Stimulated activated memory B cell treated with anti-CD40 and anti-IgM and Interleukin-4, amounts not matched to agents 10 μg/mL and 1 μg/mL and 100 μg/mL, for 72 hours (primary cell): ENCODE measurements around the gene SOX6.

Experiments
- ATAC-seq: fragments of 150-1000 bp; cut with Tn5 transposase; 2 replicates; pipeline ENCODE4 v1.10.0; 2021
- H3K27ac Mint-ChIP-seq: one replicate; pipeline ENCODE4 v1.8.0; 2022; ENCODE audit warnings: mild to moderate bottlenecking, mixed read lengths
- H3K27me3 Mint-ChIP-seq: one replicate; pipeline ENCODE4 v1.8.0; 2022; ENCODE audit warnings: mixed read lengths
- H3K36me3 Mint-ChIP-seq: one replicate; pipeline ENCODE4 v1.8.0; 2022; ENCODE audit warnings: mixed read lengths
- H3K4me1 Mint-ChIP-seq: one replicate; pipeline ENCODE4 v1.8.0; 2022; ENCODE audit warnings: mixed read lengths
- H3K4me3 Mint-ChIP-seq: one replicate; pipeline ENCODE4 v1.8.0; 2022; ENCODE audit warnings: mild to moderate bottlenecking, moderate library complexity, mixed read lengths
- H3K9me3 Mint-ChIP-seq: one replicate; pipeline ENCODE4 v1.8.0; 2022; ENCODE audit warnings: mixed read lengths

SOX6 gene

GRCh38 chr11:16280256-16280682 lies 76.1 kb downstream of the SOX6 start:
- Mint-ChIP-seq H3K9me3 (peaks cover 2% of the 10 kb centered on the region), H3K27ac (no peak overlapping the region), H3K4me1 (no peaks in the 10 kb centered on the region), H3K36me3 (no peaks in the 10 kb centered on the region), H3K4me3 (no peak overlapping the region), H3K27me3 (no peaks in the 10 kb centered on the region)
- ATAC-seq = no peak

DNA sequence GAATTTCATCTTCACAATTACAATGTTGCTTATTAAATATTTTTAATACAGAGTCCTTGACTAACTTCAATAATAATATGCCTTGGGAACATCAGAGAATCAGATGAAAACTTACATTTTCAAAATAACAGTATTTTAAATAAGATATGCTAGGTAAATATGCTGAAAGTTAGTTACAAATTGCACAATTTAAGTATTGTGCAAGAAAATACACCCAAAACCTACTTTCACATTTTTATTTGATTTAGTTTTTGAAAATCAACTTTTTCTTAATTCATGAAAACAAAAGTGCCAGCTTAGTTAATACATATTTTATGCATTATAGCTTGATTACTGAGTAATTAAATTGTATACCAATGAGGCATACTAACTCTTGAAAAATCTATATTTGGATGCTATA lies 76.8 kb downstream of the SOX6 start:
- no peak overlapping the region for H3K4me3 Mint-ChIP-seq
- H3K27me3 Mint-ChIP-seq = no peaks in the 10 kb centered on the region
- no peaks in the 10 kb centered on the region for H3K36me3 Mint-ChIP-seq
- H3K9me3 Mint-ChIP-seq = peaks cover 2% of the 10 kb centered on the region
- H3K4me1 Mint-ChIP-seq = no peaks in the 10 kb centered on the region
- H3K27ac Mint-ChIP-seq = no peak overlapping the region
- no peak for ATAC-seq

DNA sequence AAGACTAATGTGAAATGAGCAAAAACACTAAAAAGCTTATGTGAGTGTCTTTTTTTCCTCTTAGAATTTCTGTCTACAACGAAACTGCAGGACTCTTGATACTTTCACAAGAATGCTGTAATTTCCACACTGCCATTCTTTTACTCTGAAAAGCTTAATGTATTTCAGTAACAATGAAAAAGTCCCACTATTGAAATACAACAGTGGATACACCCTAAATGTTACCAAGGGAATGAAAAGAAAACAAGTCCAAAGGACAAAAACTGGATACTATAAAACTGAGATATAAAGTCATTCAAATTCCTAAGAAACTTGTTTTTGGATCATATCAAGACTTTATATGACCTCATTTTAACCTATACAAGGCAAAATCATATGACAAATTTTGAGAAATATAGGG lies 77.4 kb downstream of the SOX6 start:
- Mint-ChIP-seq H3K27me3 (no peaks in the 10 kb centered on the region), H3K4me3 (no peak overlapping the region), H3K9me3 (peaks cover 2% of the 10 kb centered on the region), H3K27ac (no peak overlapping the region), H3K36me3 (no peaks in the 10 kb centered on the region), H3K4me1 (no peaks in the 10 kb centered on the region)
- ATAC-seq = no peak

DNA sequence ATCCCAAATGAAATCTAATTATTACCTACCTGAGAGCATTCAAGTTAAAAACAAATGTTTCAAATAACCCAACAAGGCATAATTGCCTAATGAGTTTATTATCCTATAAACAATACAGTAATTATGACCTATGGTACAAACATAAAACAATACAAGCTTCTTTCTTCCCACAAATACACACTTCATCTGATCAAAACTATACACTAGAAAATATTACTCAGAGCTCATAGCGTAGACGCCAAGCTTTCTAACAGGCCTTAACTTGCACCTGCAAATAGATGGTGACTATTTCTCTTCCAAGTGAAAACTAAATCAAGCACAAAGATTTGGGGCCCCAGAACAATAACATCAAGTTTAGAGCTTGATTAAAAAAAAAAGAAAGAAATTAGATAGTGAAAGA lies 78.1 kb downstream of the SOX6 start:
- H3K27me3 Mint-ChIP-seq = no peaks in the 10 kb centered on the region
- peaks cover 2% of the 10 kb centered on the region for H3K9me3 Mint-ChIP-seq
- ATAC-seq = no peak
- H3K4me3 Mint-ChIP-seq = no peak overlapping the region
- H3K27ac Mint-ChIP-seq = no peak overlapping the region
- no peaks in the 10 kb centered on the region for H3K4me1 Mint-ChIP-seq
- no peaks in the 10 kb centered on the region for H3K36me3 Mint-ChIP-seq

DNA sequence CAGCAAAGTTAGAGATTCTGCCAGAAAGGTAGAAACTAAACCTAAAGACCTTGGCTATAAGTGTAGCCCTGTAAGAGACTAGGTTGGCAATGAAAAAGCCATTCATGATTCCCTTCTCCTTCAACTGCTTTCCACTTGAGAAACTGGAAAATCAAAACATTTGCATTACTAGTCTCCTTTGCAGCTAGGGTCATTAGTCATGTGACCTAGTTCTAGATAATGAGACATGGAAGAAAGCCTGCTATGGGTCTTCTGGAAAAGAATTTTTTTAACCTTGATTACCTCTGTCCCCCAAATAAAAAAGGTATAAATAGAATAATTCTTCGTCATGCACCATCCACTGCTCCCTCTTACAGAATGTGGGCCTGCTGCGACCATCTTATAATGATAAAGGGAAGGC lies 80.1 kb downstream of the SOX6 start:
- Mint-ChIP-seq H3K27me3 (no peaks in the 10 kb centered on the region), H3K4me1 (no peaks in the 10 kb centered on the region), H3K27ac (no peak overlapping the region), H3K36me3 (no peaks in the 10 kb centered on the region), H3K9me3 (peaks cover 2% of the 10 kb centered on the region), H3K4me3 (no peak overlapping the region)
- no peak for ATAC-seq

- no peak overlapping the region for H3K27ac Mint-ChIP-seq
- H3K4me3 Mint-ChIP-seq = no peak overlapping the region
- H3K27me3 Mint-ChIP-seq = no peaks in the 10 kb centered on the region
- no peak for ATAC-seq
- no peaks in the 10 kb centered on the region for H3K4me1 Mint-ChIP-seq
- H3K36me3 Mint-ChIP-seq = no peaks in the 10 kb centered on the region
- H3K9me3 Mint-ChIP-seq = no peaks in the 10 kb centered on the region
Observed at GRCh38 chr11:16271258-16271657, 85.1 kb downstream of the SOX6 start.

DNA sequence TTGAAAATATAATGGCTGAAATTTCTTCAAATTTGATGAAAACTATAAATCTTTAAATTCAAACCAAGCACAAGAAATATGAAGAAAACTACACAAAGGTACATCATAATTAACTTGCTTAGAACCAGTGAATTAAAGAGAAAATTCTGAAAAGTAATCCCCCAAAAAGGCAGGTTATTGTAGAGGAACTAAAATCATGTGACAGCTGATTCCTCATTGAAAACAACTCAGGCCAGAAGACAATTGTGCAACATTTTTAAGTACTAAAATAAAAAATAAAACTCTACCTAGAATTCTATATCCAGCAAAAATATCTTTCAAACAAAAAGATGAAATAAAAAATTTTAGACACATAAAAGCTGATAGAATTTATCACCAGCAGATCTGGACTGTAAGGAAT lies 90.3 kb downstream of the SOX6 start:
- ATAC-seq = no peak
- Mint-ChIP-seq H3K27ac (no peak overlapping the region), H3K9me3 (no peaks in the 10 kb centered on the region), H3K36me3 (no peaks in the 10 kb centered on the region), H3K27me3 (no peaks in the 10 kb centered on the region), H3K4me3 (no peak overlapping the region), H3K4me1 (no peaks in the 10 kb centered on the region)

DNA sequence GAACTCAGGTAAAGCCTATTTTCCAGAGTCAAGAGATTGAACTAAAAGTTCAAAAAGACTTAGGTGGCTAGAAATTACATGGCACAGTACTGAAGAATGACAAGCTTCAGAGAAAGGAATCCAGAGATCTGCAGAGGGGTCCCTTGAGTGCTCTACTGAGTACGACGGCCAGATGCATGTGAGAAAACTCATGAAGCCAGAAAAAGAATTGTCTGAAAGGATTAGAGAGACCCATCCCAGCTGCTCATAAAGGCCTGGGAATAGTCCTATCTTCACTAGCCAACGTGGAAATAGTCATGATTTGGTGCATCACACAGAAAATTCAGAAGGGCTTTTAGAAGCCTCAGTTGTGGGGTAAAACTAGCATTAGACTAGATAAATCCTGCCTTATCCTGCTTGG lies 91.3 kb downstream of the SOX6 start:
- no peak overlapping the region for H3K4me3 Mint-ChIP-seq
- no peaks in the 10 kb centered on the region for H3K36me3 Mint-ChIP-seq
- peaks cover 3% of the 10 kb centered on the region for H3K9me3 Mint-ChIP-seq
- no peaks in the 10 kb centered on the region for H3K27me3 Mint-ChIP-seq
- no peak for ATAC-seq
- no peaks in the 10 kb centered on the region for H3K4me1 Mint-ChIP-seq
- H3K27ac Mint-ChIP-seq = no peak overlapping the region

GRCh38 chr11:16262645-16262955 lies 93.7 kb downstream of the SOX6 start:
- H3K4me3 Mint-ChIP-seq = no peak overlapping the region
- H3K36me3 Mint-ChIP-seq = no peaks in the 10 kb centered on the region
- H3K4me1 Mint-ChIP-seq = no peaks in the 10 kb centered on the region
- H3K9me3 Mint-ChIP-seq = peaks cover 3% of the 10 kb centered on the region
- ATAC-seq = no peak
- no peaks in the 10 kb centered on the region for H3K27me3 Mint-ChIP-seq
- no peak overlapping the region for H3K27ac Mint-ChIP-seq

GRCh38 chr11:16261836-16262644 lies 94.3 kb downstream of the SOX6 start:
- Mint-ChIP-seq H3K27ac (no peak overlapping the region), H3K4me3 (no peak overlapping the region), H3K27me3 (no peaks in the 10 kb centered on the region), H3K9me3 (peaks cover 3% of the 10 kb centered on the region), H3K4me1 (no peaks in the 10 kb centered on the region), H3K36me3 (no peaks in the 10 kb centered on the region)
- no peak for ATAC-seq

DNA sequence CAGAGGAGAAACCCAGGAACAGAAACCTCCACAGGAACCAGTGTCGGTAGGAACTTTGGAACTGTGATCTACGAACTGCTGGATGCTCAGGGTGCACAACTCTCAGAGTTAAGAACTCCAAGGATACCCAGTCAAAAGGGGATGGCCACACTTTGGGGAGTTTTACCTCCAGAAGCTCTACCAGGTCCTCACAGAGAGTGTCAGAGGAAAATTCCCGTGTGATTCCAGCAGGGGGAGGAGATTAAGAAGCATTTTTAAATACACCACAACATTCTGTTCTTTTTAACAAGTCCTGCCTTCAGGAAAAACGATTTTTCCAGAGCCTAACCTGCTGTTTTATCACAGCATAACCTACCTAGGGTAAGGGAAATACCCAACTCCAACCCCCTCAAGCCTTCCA lies 104.0 kb downstream of the SOX6 start:
- peaks cover 7% of the 10 kb centered on the region for H3K9me3 Mint-ChIP-seq
- no peaks in the 10 kb centered on the region for H3K36me3 Mint-ChIP-seq
- no peak overlapping the region for H3K4me3 Mint-ChIP-seq
- H3K27ac Mint-ChIP-seq = no peak overlapping the region
- no peak for ATAC-seq
- no peaks in the 10 kb centered on the region for H3K27me3 Mint-ChIP-seq
- H3K4me1 Mint-ChIP-seq = no peaks in the 10 kb centered on the region

- no peaks in the 10 kb centered on the region for H3K36me3 Mint-ChIP-seq
- H3K4me1 Mint-ChIP-seq = no peaks in the 10 kb centered on the region
- no peak overlapping the region for H3K4me3 Mint-ChIP-seq
- ATAC-seq = no peak
- peaks cover 6% of the 10 kb centered on the region for H3K9me3 Mint-ChIP-seq
- no peaks in the 10 kb centered on the region for H3K27me3 Mint-ChIP-seq
- no peak overlapping the region for H3K27ac Mint-ChIP-seq
Observed at GRCh38 chr11:16248248-16248647, 108.1 kb downstream of the SOX6 start.

- H3K27me3 Mint-ChIP-seq = no peaks in the 10 kb centered on the region
- peaks cover 10% of the 10 kb centered on the region for H3K9me3 Mint-ChIP-seq
- H3K4me1 Mint-ChIP-seq = no peaks in the 10 kb centered on the region
- H3K27ac Mint-ChIP-seq = no peak overlapping the region
- no peaks in the 10 kb centered on the region for H3K36me3 Mint-ChIP-seq
- no peak for ATAC-seq
- no peak overlapping the region for H3K4me3 Mint-ChIP-seq
Observed at GRCh38 chr11:16242806-16243205, 113.5 kb downstream of the SOX6 start.

GRCh38 chr11:16240687-16241086 lies 115.7 kb downstream of the SOX6 start:
- ATAC-seq = no peak
- H3K27me3 Mint-ChIP-seq = no peaks in the 10 kb centered on the region
- H3K4me3 Mint-ChIP-seq = no peak overlapping the region
- no peaks in the 10 kb centered on the region for H3K36me3 Mint-ChIP-seq
- peaks cover 3% of the 10 kb centered on the region for H3K9me3 Mint-ChIP-seq
- H3K4me1 Mint-ChIP-seq = no peaks in the 10 kb centered on the region
- H3K27ac Mint-ChIP-seq = no peak overlapping the region

- no peaks in the 10 kb centered on the region for H3K4me1 Mint-ChIP-seq
- no peaks in the 10 kb centered on the region for H3K27me3 Mint-ChIP-seq
- H3K9me3 Mint-ChIP-seq = peaks cover 3% of the 10 kb centered on the region
- no peak for ATAC-seq
- no peaks in the 10 kb centered on the region for H3K36me3 Mint-ChIP-seq
- no peak overlapping the region for H3K27ac Mint-ChIP-seq
- no peak overlapping the region for H3K4me3 Mint-ChIP-seq
Observed at GRCh38 chr11:16239141-16240105, 116.9 kb downstream of the SOX6 start.

DNA sequence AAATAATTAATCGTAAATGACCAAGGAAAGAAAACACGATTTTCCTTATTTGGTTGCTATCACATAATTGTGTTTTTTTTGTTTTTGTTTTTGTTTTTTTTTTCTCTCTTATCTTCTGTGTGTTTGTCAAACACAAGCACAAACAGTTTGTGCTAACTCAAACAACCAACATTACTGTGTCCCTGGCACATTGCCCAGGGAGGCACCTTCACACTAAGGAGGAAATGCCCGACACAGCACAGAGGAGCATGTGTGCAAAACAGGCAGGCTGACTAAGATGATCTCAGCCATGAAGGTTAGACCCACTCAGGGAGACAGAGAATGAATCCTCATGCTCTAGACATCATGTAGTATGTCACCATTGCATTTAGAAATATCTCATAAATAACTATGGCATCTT lies 130.1 kb downstream of the SOX6 start:
- no peaks in the 10 kb centered on the region for H3K4me1 Mint-ChIP-seq
- no peaks in the 10 kb centered on the region for H3K27me3 Mint-ChIP-seq
- H3K9me3 Mint-ChIP-seq = no peaks in the 10 kb centered on the region
- ATAC-seq = no peak
- H3K27ac Mint-ChIP-seq = no peak overlapping the region
- no peaks in the 10 kb centered on the region for H3K36me3 Mint-ChIP-seq
- no peak overlapping the region for H3K4me3 Mint-ChIP-seq
